GM20000 (cell line): ENCODE results near the gene HADHA.

ENCODE experiments used
- DNase-seq: peaks from one replicate; pipeline ENCODE4 v3.0.0; 2012; ENCODE audit warnings: low spot score
- TF ChIP-seq, protein P1 (sequence below): IDR thresholded peaks from 2 replicates; pipeline ENCODE4 v1.5.1; 2012; ENCODE audit warnings: mild to moderate bottlenecking, control low read depth; ENCODE audit errors: extremely low read depth, missing control alignments

Gene HADHA

DNA sequence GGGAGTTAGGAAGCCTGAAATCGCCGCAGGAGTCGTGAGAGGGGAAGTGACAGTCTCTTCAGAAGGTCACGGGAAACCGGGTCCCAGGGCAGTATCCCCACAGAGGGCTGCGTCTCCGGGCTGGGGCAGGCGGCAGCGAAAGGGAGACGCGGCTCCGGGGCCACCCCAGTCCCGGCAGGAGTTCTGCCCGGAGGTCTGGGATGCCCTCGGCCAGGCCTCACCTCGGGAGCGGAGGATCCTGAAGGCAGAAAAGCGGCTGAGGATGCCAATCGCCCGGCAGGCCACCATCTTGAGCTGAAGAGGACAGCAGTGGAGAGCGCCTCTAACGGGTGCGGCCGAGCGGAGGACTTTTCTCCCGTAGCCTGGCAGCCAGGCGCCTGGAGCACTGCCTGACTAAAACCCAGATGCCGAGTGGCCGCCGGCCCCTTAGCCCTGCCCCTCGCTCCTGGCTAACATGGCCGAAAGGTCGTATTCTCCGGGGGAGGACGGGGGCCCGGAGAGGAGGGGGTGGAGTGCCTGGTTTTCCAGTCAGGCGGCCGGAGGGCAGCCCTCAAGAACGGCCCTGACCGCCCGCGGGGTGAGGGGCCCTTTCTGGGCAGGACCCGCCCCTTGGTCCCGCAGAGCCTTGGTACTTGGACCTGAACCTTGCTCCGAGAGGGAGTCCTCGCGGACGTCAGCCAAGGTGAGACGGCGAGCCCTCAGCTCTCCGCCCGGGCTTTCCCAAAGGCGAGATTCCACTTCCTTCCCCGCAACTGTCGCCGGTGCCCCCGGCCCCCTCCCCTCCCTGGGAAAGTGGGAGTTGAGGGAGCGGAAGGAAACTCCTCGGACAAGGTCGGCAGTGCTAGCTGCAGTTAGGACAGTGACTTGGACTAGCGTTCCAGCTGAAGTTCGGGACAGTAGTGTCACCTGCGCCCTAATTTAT is at the start of gene HADHA, which contains the start of gene HADHB:
TSS of gene HADHA (minus strand) at position 324 of the 922 bp plus-strand sequence. CDS start at position 288, 36 bp downstream.
TSS of gene HADHB (plus strand) at position 631 of the 922 bp plus-strand sequence. CDS start 9,316 bp downstream, outside the sequence.
- DNase-seq: peak; percentile 85
- TF ChIP-seq, protein P1, sequence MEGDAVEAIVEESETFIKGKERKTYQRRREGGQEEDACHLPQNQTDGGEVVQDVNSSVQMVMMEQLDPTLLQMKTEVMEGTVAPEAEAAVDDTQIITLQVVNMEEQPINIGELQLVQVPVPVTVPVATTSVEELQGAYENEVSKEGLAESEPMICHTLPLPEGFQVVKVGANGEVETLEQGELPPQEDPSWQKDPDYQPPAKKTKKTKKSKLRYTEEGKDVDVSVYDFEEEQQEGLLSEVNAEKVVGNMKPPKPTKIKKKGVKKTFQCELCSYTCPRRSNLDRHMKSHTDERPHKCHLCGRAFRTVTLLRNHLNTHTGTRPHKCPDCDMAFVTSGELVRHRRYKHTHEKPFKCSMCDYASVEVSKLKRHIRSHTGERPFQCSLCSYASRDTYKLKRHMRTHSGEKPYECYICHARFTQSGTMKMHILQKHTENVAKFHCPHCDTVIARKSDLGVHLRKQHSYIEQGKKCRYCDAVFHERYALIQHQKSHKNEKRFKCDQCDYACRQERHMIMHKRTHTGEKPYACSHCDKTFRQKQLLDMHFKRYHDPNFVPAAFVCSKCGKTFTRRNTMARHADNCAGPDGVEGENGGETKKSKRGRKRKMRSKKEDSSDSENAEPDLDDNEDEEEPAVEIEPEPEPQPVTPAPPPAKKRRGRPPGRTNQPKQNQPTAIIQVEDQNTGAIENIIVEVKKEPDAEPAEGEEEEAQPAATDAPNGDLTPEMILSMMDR: no peak

DNA sequence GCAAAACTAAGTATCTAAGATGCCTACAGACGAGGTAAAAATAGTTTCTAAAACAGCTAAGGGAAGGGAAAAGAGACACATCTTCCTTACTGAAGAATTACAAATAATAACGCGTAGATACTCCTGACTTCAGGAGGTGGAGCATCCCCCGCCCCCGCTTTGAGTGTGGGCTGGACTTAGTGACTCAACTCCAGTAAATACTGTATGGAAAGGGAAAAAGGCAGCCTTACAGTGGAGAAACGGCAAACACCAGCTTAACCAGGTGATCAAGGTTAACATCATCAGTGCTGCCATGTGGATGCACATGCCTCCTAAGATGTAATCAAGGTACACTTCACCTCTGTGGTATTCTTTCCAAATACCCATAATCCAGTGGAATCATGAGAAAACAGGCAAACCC is 48.2 kb upstream of the HADHA start:
- DNase-seq: no peak

DNA sequence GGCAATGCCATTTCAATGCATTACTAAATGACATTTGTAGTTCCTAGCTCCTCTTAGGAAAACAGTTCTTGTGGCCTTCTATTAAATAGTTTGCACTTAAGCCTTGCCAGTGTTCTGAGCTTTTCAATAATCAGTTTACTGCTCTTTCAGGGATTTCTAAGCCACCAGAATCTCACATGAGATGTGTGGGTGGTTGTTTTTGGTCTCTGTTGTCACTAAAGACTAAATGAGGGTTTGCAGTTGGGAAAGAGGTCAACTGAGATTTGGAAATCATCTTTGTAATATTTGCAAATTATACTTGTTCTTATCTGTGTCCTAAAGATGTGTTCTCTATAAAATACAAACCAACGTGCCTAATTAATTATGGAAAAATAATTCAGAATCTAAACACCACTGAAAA is 45.6 kb upstream of the HADHA start:
- no peak for DNase-seq
- TF ChIP-seq, protein P1: no peak

More for the DNA sequence above, 48.2 kb upstream of the HADHA start:
- TF ChIP-seq, protein P1: no peak

GRCh38 chr2:26285931-26286330 is 41.5 kb upstream of the HADHA start:
- DNase-seq: no peak
- TF ChIP-seq, protein P1: no peak

DNA sequence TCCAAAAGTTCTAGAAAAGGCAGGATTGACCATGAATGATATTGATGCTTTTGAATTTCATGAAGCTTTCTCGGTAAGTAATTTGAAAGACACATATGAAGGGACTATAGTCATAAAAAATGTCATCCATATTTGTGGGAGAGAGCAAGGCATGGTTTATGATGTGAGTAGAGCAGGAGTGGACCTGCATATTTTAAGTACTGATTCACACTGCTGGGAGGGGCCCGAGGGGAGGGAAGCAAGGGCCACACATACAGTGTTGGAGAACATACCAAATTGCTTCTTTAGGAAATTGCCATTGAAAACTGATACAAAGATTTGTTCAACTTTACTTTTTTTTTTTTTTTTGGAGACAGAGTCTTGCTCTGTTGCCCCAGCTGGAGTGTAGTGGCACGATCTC is 39.7 kb upstream of the HADHA start:
- TF ChIP-seq, protein P1: no peak
- no peak for DNase-seq

- TF ChIP-seq, protein P1: no peak
- no peak for DNase-seq
Observed at GRCh38 chr2:26283606-26284005, 39.2 kb upstream of the HADHA start.

GRCh38 chr2:26281226-26281625 is 36.8 kb upstream of the HADHA start:
- TF ChIP-seq, protein P1: no peak
- DNase-seq: no peak
